K562 (cell line): ENCODE measurements around the gene NRP1. TPM values are rescaled to one million over a fixed set of nuclear protein-coding genes. Genes with fewer than 3 reads are reported as not detected.

Experiments
- ATAC-seq: fragments of 200-7000 bp; cut with Tn5 transposase; 3 replicates; pipeline ENCODE4 v1.9.1; 2020; ENCODE audit warnings: moderate library complexity
- BruUV-seq: library from RNA; stranded (reverse); fragments of 400-500 nt; replicated peaks from 2 replicates; lab custom pipeline; 2021; lab: Mats Ljungman, UMichigan
- CTCF ChIA-PET: fragments of 300-600 bp; formaldehyde crosslinking; extraction: SDS; loops from one replicate; lab custom pipeline; 2021; ENCODE audit warnings: low intra/inter-chr PET ratio; lab: Yijun Ruan, JAX
- POLR2A ChIA-PET: fragments of 300-600, 350-650 bp; sonication (Branson Sonifier 250); formaldehyde crosslinking; extraction: SDS; loops from one replicate; lab custom pipeline; 2021; ENCODE audit warnings: antibody characterized with exemption, inconsistent platforms; lab: Yijun Ruan, JAX
- DNase-seq, 4 experiments: peaks; one replicate each; pipeline versions ENCODE4 v3.0.0 to v3.0.0-alpha.2; 2011 to 2018; ENCODE audit warnings: low spot score in 3 of 4, mixed read lengths in 3 of 4; ENCODE audit errors: extremely low read depth in 1 of 4
- FAIRE-seq: peaks from 2 replicates; lab custom pipeline; 2011; peaks lifted over from hg19 to GRCh38; lab: Jason Lieb, UNC
- H2AFZ ChIP-seq: 2 replicates; pipeline ENCODE4 v1.6.0; 2011; ENCODE audit warnings: low read depth, low read length, control low read depth, inconsistent platforms
- H3K27ac ChIP-seq: fragments of 200-600 bp; 3 replicates; pipeline ENCODE4 v1.8.0; 2011; ENCODE audit warnings: low read depth, mild to moderate bottlenecking, control low read depth, inconsistent platforms, low read length, moderate library complexity, mixed read lengths; ENCODE audit errors: extremely low read depth
- H3K27me3 ChIP-seq, 2 experiments: fragments of 300-600 bp in 1 of 2; 2 replicates in 1 of 2; 3 replicates in 1 of 2; pipeline versions ENCODE4 v1.6.0 to v1.8.0; 2011; ENCODE audit warnings: inconsistent platforms in 2 of 2, low read length in 2 of 2, mild to moderate bottlenecking in 1 of 2, mixed read lengths in 1 of 2, moderate library complexity in 1 of 2; ENCODE audit not compliant: control insufficient read depth in 2 of 2, insufficient read depth in 2 of 2
- H3K36me3 ChIP-seq: fragments of 300-600 bp; 3 replicates; pipeline ENCODE4 v1.8.0; 2011; ENCODE audit warnings: mild to moderate bottlenecking, low read length, inconsistent platforms; ENCODE audit not compliant: control insufficient read depth, insufficient read depth
- H3K4me1 ChIP-seq, 2 experiments: fragments of 200-600 bp in 1 of 2; replicated peaks in 1 of 2; 2 replicates in 1 of 2; 3 replicates in 1 of 2; pipeline versions ENCODE4 v1.5.1 to v1.8.0; 2011; ENCODE audit warnings: inconsistent platforms in 2 of 2, low read length in 2 of 2, mild to moderate bottlenecking in 1 of 2, mixed read lengths in 1 of 2, moderate library complexity in 1 of 2; ENCODE audit not compliant: control insufficient read depth in 2 of 2, insufficient read depth in 2 of 2
- H3K4me2 ChIP-seq: 2 replicates; pipeline ENCODE4 v1.6.1; 2011; ENCODE audit warnings: low read length, control low read depth, inconsistent platforms, mixed read lengths; ENCODE audit not compliant: insufficient read depth
- H3K4me3 ChIP-seq: fragments of 200-600 bp; sonication (generic), shearing (Covaris generic); 2 replicates; pipeline ENCODE4 v1.5.1; 2016; ENCODE audit warnings: control low read depth, inconsistent platforms
- H3K79me2 ChIP-seq: fragments of 200-600 bp; 3 replicates; pipeline ENCODE4 v1.8.0; 2011; ENCODE audit warnings: low read length, inconsistent platforms; ENCODE audit not compliant: control insufficient read depth, insufficient read depth
- H3K9ac ChIP-seq, 2 experiments: 2 replicates each; pipeline versions ENCODE4 v1.6.0 to v1.6.1; 2011; ENCODE audit warnings: low read depth in 2 of 2, low read length in 2 of 2, control low read depth in 1 of 2, inconsistent platforms in 1 of 2, mild to moderate bottlenecking in 1 of 2, mixed read lengths in 1 of 2; ENCODE audit not compliant: insufficient read depth in 1 of 2
- H3K9me1 ChIP-seq: one replicate; pipeline ENCODE4 v1.6.0; 2011; ENCODE audit warnings: inconsistent platforms, mild to moderate bottlenecking, low read length, moderate library complexity; ENCODE audit not compliant: control insufficient read depth, insufficient read depth
- H3K9me3 ChIP-seq: replicated peaks from 2 replicates; pipeline ENCODE4 v1.5.1; 2011; ENCODE audit warnings: low read depth, low read length, inconsistent platforms; ENCODE audit not compliant: control insufficient read depth, insufficient read depth
- H4K20me1 ChIP-seq: replicated peaks from 2 replicates; pipeline ENCODE4 v1.6.1; 2011; ENCODE audit warnings: low read length, inconsistent platforms, mixed read lengths; ENCODE audit not compliant: control insufficient read depth, insufficient read depth
- ADNP ChIP-seq: fragments of 200-800 bp; sonication (Bioruptor generic); IDR thresholded peaks from 2 replicates; pipeline ENCODE4 v1.6.1; 2016; ENCODE audit warnings: missing genetic modification characterization, missing compliant biosample characterization
- AFF1 ChIP-seq, 2 experiments: fragments of 450-650 bp; IDR thresholded peaks; 2 replicates each; pipeline ENCODE4 v1.6.1; 2018; ENCODE audit warnings: mild to moderate bottlenecking in 2 of 2, low read depth in 1 of 2; ENCODE audit not compliant: partially characterized antibody in 2 of 2
- ARID3B ChIP-seq: fragments of 250-450 bp; sonication (Bioruptor Pico); IDR thresholded peaks from 2 replicates; pipeline ENCODE4 v1.4.0; 2020; ENCODE audit warnings: borderline replicate concordance
- HNRNPL ChIP-seq: fragments of 200-400 bp; formaldehyde crosslinking; IDR thresholded peaks from 2 replicates; pipeline ENCODE4 v1.6.1; 2017; ENCODE audit warnings: low read depth, mild to moderate bottlenecking, low read length
- KDM1A ChIP-seq, 2 experiments: fragments of 450-650 bp; IDR thresholded peaks; 2 replicates each; pipeline ENCODE4 v1.6.1; 2016; ENCODE audit warnings: mild to moderate bottlenecking in 2 of 2
- MAX ChIP-seq: sonication (generic); formaldehyde crosslinking; IDR thresholded peaks from 2 replicates; pipeline ENCODE4 v1.9.0; 2022; ENCODE audit warnings: mild to moderate bottlenecking, missing genetic modification reagents
- MLX ChIP-seq, 2 experiments: fragments of 450-650 bp in 1 of 2; sonication (generic) in 1 of 2; formaldehyde crosslinking; conservative IDR thresholded peaks; 2 replicates each; pipeline versions ENCODE4 v1.4.0 to v1.8.1; 2020 to 2022; ENCODE audit warnings: mild to moderate bottlenecking in 1 of 2, missing genetic modification reagents in 1 of 2
- MXD1 ChIP-seq: fragments of 250-450 bp; sonication (Bioruptor Pico); IDR thresholded peaks from 2 replicates; pipeline ENCODE4 v1.8.0; 2021; ENCODE audit warnings: borderline replicate concordance, mild to moderate bottlenecking, moderate library complexity; ENCODE audit not compliant: poor library complexity, severe bottlenecking
- PTRF ChIP-seq: fragments of 450-650 bp; IDR thresholded peaks from 2 replicates; pipeline ENCODE4 v1.6.1; 2016; ENCODE audit warnings: mild to moderate bottlenecking, missing genetic modification characterization, missing compliant biosample characterization
- RAD21 ChIP-seq, 2 experiments: fragments of 250-450 bp in 1 of 2; fragments of 450-650 bp in 1 of 2; sonication (Bioruptor Pico) in 1 of 2; formaldehyde crosslinking in 1 of 2; IDR thresholded peaks in 1 of 2; conservative IDR thresholded peaks in 1 of 2; 2 replicates each; pipeline versions ENCODE4 v1.4.0 to v1.8.0; 2020 to 2022; ENCODE audit warnings: mild to moderate bottlenecking in 2 of 2, moderate library complexity in 1 of 2
- ZBTB43 ChIP-seq: sonication (generic); formaldehyde crosslinking; IDR thresholded peaks from 2 replicates; pipeline ENCODE4 v1.8.0; 2023; ENCODE audit warnings: mild to moderate bottlenecking, missing genetic modification reagents
- ZNF79 ChIP-seq: fragments of 250-450 bp; sonication (Bioruptor Pico); IDR thresholded peaks from 2 replicates; pipeline ENCODE4 v1.4.0; 2020; ENCODE audit warnings: low read depth, mild to moderate bottlenecking, moderate library complexity
- WGBS: fragments of 100-300 bp; shearing (Covaris generic); methylation state at CpG from one replicate; pipeline ENCODE4 v1.1.6; 2016; ENCODE audit warnings: low coverage, mixed read lengths; ENCODE audit not compliant: insufficient coverage; ENCODE audit errors: missing lambda C conversion rate; 5-methylcytosine and 5-hydroxymethylcytosine counted together
- in situ Hi-C: fragments of 300-500 bp; cut with MboI; formaldehyde crosslinking; loops from 4 replicates; pipeline ENCODE4 v1.15.0; 2018; ENCODE audit warnings: inconsistent platforms, mixed read lengths
- intact Hi-C: fragments of 100-400 bp; cut with micrococcal nuclease; formaldehyde crosslinking; loops from 2 replicates; pipeline ENCODE4 v1.14.2; 2022
- polyA plus RNA-seq, 8 experiments: library from polyadenylated mRNA; depleted of rRNA in 4 of 8; stranded (reverse) in 5 of 8; unstranded in 3 of 8; fragments of >200 nt; fragmentation: Nextera tagmentation in 2 of 8; fragmentation: Illumina TruSeq in 1 of 8; extraction: Ambion mirVana in 2 of 8; extraction: Trizol in 1 of 8; gene quantifications; 2 replicates each; pipeline versions ENCODE4 v1.2.1 to v1.2.3, GENCODE V29; 2011 to 2014; ENCODE audit warnings: inconsistent platforms in 1 of 8, missing spikeins in 1 of 8
- total RNA-seq, 7 experiments: library from RNA; depleted of rRNA in 6 of 7; stranded (reverse); fragments of >200 nt in 6 of 7; fragmentation: Illumina TruSeq in 2 of 7; extraction: Trizol in 2 of 7; gene quantifications; 2 replicates each; pipeline versions ENCODE4 v1.2.1 to v1.2.3, GENCODE V29; 2011 to 2021; ENCODE audit warnings: low replicate concordance in 1 of 7

Gene NRP1
- total and polyA plus RNA-seq, 9 of the 15 experiments (the other 6 are each of a cell fraction or from before 2014, with no cell fraction given), result 0.01 to 0.38 (median 0.04) TPM; not detected in 5

GRCh38 chr10:33183655-33184054 is 150.8 kb downstream of the NRP1 start:
- H2AFZ ChIP-seq, result no peak overlapping the region
- H3K27me3 ChIP-seq, result peaks cover 0 to 18% of the 10 kb centered on the region in 2 experiments; a peak in 3 of 5 replicates
- DNase-seq (no peak), FAIRE-seq (no peak), ATAC-seq (no peak)
- no peaks in the 10 kb centered on the region for H3K9me1 ChIP-seq
- intact Hi-C loops (no loop called here), in situ Hi-C loops (no loop called here)
- H3K4me1 ChIP-seq, result no peaks in the 10 kb centered on the region
- H3K9me3 ChIP-seq, result no peaks in the 10 kb centered on the region
- H3K27ac ChIP-seq, result no peak overlapping the region
- no peaks in the 10 kb centered on the region for H3K36me3 ChIP-seq
- no peak overlapping the region for H3K4me2 ChIP-seq
- H3K79me2 ChIP-seq, result no peaks in the 10 kb centered on the region
- no TSS peak for BruUV-seq
- ChIA-PET POLR2A (no interaction called here), CTCF (no interaction called here)
- no peak overlapping the region for H3K4me3 ChIP-seq
- WGBS, result 0% methylated on average over 1 of the region's 1 CpG
- no peaks in the 10 kb centered on the region for H4K20me1 ChIP-seq
- no peak overlapping the region for H3K9ac ChIP-seq
- TF ChIP-seq ADNP (tag) (no peak), PTRF (no peak), MLX (CRISPR knock-in tag; conservative IDR thresholded peaks at IDR 0.05) (no peak), RAD21 (CRISPR knock-in tag; conservative IDR thresholded peaks at IDR 0.05 in 1 of 2, IDR thresholded peaks at IDR 0.05 in 1 of 2) (no peak), HNRNPL (no peak), KDM1A (IDR thresholded peaks at IDR 0.05) (no peak), ARID3B (CRISPR knock-in tag) (no peak), MXD1 (CRISPR knock-in tag) (no peak), ZBTB43 (CRISPR knock-in tag) (no peak), AFF1 (IDR thresholded peaks at IDR 0.05; ENCODE audit: low read depth in 1 of 2, partially characterized antibody in 2 of 2) (no peak), MAX (CRISPR knock-in tag) (no peak), ZNF79 (no peak)
